LNCaP clone FGC (cell line): ENCODE measurements around the gene LRRK1.

ENCODE experiments used
- DNase-seq: peaks from one replicate; pipeline ENCODE4 v3.0.0-alpha.2; 2011; ENCODE audit warnings: low read depth
- H3K4me3 ChIP-seq: 2 replicates; pipeline ENCODE4 v1.5.1; 2011; ENCODE audit warnings: mild to moderate bottlenecking, low read depth, low read length, control low read depth
- CTCF ChIP-seq: IDR thresholded peaks from 2 replicates; pipeline ENCODE4 v1.5.1; 2012; ENCODE audit warnings: mild to moderate bottlenecking; ENCODE audit not compliant: control insufficient read depth, insufficient read depth; ENCODE audit errors: extremely low read depth

The LRRK1 gene

GRCh38 chr15:100881573-100882336 is 37.4 kb upstream of the LRRK1 start:
- no peak for TF ChIP-seq CTCF
- no peak overlapping the region for H3K4me3 ChIP-seq
- no peak for DNase-seq

GRCh38 chr15:100885116-100885515 is 34.0 kb upstream of the LRRK1 start:
- H3K4me3 ChIP-seq = no peak overlapping the region
- no peak for DNase-seq
- no peak for TF ChIP-seq CTCF

GRCh38 chr15:100885811-100886210 is 33.3 kb upstream of the LRRK1 start:
- no peak for DNase-seq
- TF ChIP-seq CTCF = no peak
- no peak overlapping the region for H3K4me3 ChIP-seq

- no peak for TF ChIP-seq CTCF
- no peak for DNase-seq
- no peak overlapping the region for H3K4me3 ChIP-seq
These were observed 31.8 kb upstream of the LRRK1 start for GRCh38 chr15:100887211-100887913.

- no peak overlapping the region; the same call in 1 of the 2 replicates for H3K4me3 ChIP-seq
- TF ChIP-seq CTCF = no peak
- DNase-seq = peak; percentile 89
These were observed 29.6 kb upstream of the LRRK1 start for GRCh38 chr15:100889385-100890050.

GRCh38 chr15:100890051-100890720 is 29.0 kb upstream of the LRRK1 start:
- TF ChIP-seq CTCF = no peak
- DNase-seq = peak; percentile 95
- no peak overlapping the region; the same call in 1 of the 2 replicates for H3K4me3 ChIP-seq
